H1 (cell line): Measurements from ENCODE around the gene DICER1. TPM values are rescaled to one million over a fixed set of nuclear protein-coding genes. Genes with fewer than 3 reads are reported as not detected.

Experiments
- CTCF ChIA-PET: fragments of 300-600 bp; sonication (Branson Sonifier 250); formaldehyde crosslinking; loops from one replicate; lab custom pipeline; 2021; ENCODE audit not compliant: partially characterized antibody; lab: Charles Lee
- POLR2A ChIA-PET: fragments of 300-600 bp; sonication (Branson Sonifier 250); formaldehyde crosslinking; loops from one replicate; lab custom pipeline; 2021; ENCODE audit warnings: inconsistent platforms; ENCODE audit not compliant: partially characterized antibody; lab: Charles Lee
- DNase-seq, 2 experiments: peaks; one replicate each; pipeline versions ENCODE4 v3.0.0 to v3.0.0-alpha.2; 2010 to 2022; ENCODE audit warnings: low spot score in 2 of 2, low read depth in 1 of 2, mixed read lengths in 1 of 2
- FAIRE-seq: peaks from 2 replicates; lab custom pipeline; 2011; peaks lifted over from hg19 to GRCh38; lab: Jason Lieb, UNC
- H2AFZ ChIP-seq: 2 replicates; pipeline ENCODE4 v1.8.1; 2012; ENCODE audit warnings: low read length, inconsistent platforms
- H2AK5ac ChIP-seq: 2 replicates; pipeline ENCODE4 v1.6.1; 2013; ENCODE audit warnings: low read depth, low read length
- H2BK120ac ChIP-seq: replicated peaks from 2 replicates; pipeline ENCODE3; 2013; ENCODE audit warnings: low read depth, low read length, inconsistent platforms
- H2BK12ac ChIP-seq: 2 replicates; pipeline ENCODE4 v1.6.1; 2013; ENCODE audit warnings: low read depth, low read length
- H2BK15ac ChIP-seq: 2 replicates; pipeline ENCODE4 v1.6.1; 2013; ENCODE audit warnings: low read length
- H2BK20ac ChIP-seq: 2 replicates; pipeline ENCODE4 v1.6.1; 2013; ENCODE audit warnings: low read length
- H2BK5ac ChIP-seq: 2 replicates; pipeline ENCODE4 v1.6.1; 2013; ENCODE audit warnings: low read depth, low read length
- H3K14ac ChIP-seq: 2 replicates; pipeline ENCODE4 v1.6.1; 2013; ENCODE audit warnings: inconsistent platforms; ENCODE audit not compliant: insufficient read length
- H3K18ac ChIP-seq: 2 replicates; pipeline ENCODE4 v1.6.1; 2013; ENCODE audit warnings: low read length; ENCODE audit errors: extremely low read depth
- H3K23ac ChIP-seq: 2 replicates; pipeline ENCODE4 v1.6.1; 2013; ENCODE audit warnings: inconsistent platforms; ENCODE audit not compliant: insufficient read length
- H3K23me2 ChIP-seq: 2 replicates; pipeline ENCODE4 v1.6.1; 2013; ENCODE audit warnings: low read depth, low read length
- H3K27ac ChIP-seq: 2 replicates; pipeline ENCODE4 v1.6.1; 2011; ENCODE audit warnings: low read depth, low read length, inconsistent platforms
- H3K27me3 ChIP-seq, 4 experiments: replicated peaks in 1 of 4; 1 replicate in 1 of 4; 2 replicates in 3 of 4; pipeline versions ENCODE4 v1.6.1 to v1.8.1; 2011 to 2013; ENCODE audit warnings: low read length in 3 of 4, mild to moderate bottlenecking in 3 of 4, inconsistent platforms in 2 of 4, mixed read lengths in 2 of 4, moderate library complexity in 1 of 4; ENCODE audit not compliant: control insufficient read depth in 3 of 4, insufficient read depth in 3 of 4; ENCODE audit errors: extremely low read depth in 1 of 4
- H3K36me3 ChIP-seq, 4 experiments: 2 replicates each; pipeline versions ENCODE4 v1.6.1 to v1.8.1; 2011 to 2013; ENCODE audit warnings: mild to moderate bottlenecking in 4 of 4, low read length in 3 of 4, moderate library complexity in 2 of 4, control low read depth in 1 of 4, inconsistent platforms in 1 of 4; ENCODE audit not compliant: insufficient read depth in 4 of 4, control insufficient read depth in 2 of 4
- H3K4ac ChIP-seq: replicated peaks from 2 replicates; pipeline ENCODE3; 2013; ENCODE audit warnings: low read length, low read depth, mixed read lengths, inconsistent platforms; ENCODE audit not compliant: insufficient read length
- H3K4me1 ChIP-seq, 4 experiments: replicated peaks in 1 of 4; 1 replicate in 1 of 4; 2 replicates in 3 of 4; pipeline versions ENCODE4 v1.6.1 to v1.8.1; 2011 to 2013; ENCODE audit warnings: low read length in 3 of 4, inconsistent platforms in 2 of 4, mixed read lengths in 1 of 4; ENCODE audit not compliant: insufficient read depth in 4 of 4, control insufficient read depth in 3 of 4
- H3K4me2 ChIP-seq, 2 experiments: 2 replicates each; pipeline versions ENCODE4 v1.6.1 to v1.8.1; 2011 to 2013; ENCODE audit warnings: low read depth in 2 of 2, low read length in 2 of 2, control low read depth in 1 of 2, inconsistent platforms in 1 of 2, mild to moderate bottlenecking in 1 of 2; ENCODE audit not compliant: insufficient read depth in 1 of 2
- H3K4me3 ChIP-seq, 4 experiments: fragments of 200-600, 300-600 bp in 1 of 4; sonication (generic), shearing (Covaris generic), sonication (Bioruptor Twin) in 1 of 4; 2 replicates each; pipeline versions ENCODE4 v1.5.1 to v1.8.1; 2011 to 2016; ENCODE audit warnings: low read length in 4 of 4, low read depth in 3 of 4, control low read depth in 2 of 4, inconsistent platforms in 2 of 4, mild to moderate bottlenecking in 2 of 4, mixed read lengths in 1 of 4, moderate library complexity in 1 of 4; ENCODE audit not compliant: insufficient read depth in 2 of 4; ENCODE audit errors: extremely low read depth in 1 of 4
- H3K56ac ChIP-seq: replicated peaks from 2 replicates; pipeline ENCODE3; 2013; ENCODE audit warnings: low read depth, mild to moderate bottlenecking, mixed read lengths, low read length, inconsistent platforms; ENCODE audit not compliant: insufficient read length
- H3K79me1 ChIP-seq: 2 replicates; pipeline ENCODE4 v1.6.1; 2013; ENCODE audit warnings: low read depth, low read length, control low read depth
- H3K79me2 ChIP-seq, 2 experiments: 2 replicates each; pipeline versions ENCODE4 v1.6.1 to v1.8.1; 2012 to 2013; ENCODE audit warnings: low read length in 2 of 2, mild to moderate bottlenecking in 2 of 2, inconsistent platforms in 1 of 2; ENCODE audit not compliant: insufficient read depth in 2 of 2, control insufficient read depth in 1 of 2
- H3K9ac ChIP-seq, 4 experiments: replicated peaks in 1 of 4; 1 replicate in 1 of 4; 2 replicates in 3 of 4; pipeline versions ENCODE4 v1.6.1 to v1.8.1; 2011 to 2013; ENCODE audit warnings: low read depth in 3 of 4, low read length in 3 of 4, control low read depth in 2 of 4, mild to moderate bottlenecking in 2 of 4, moderate library complexity in 2 of 4, inconsistent platforms in 1 of 4; ENCODE audit errors: extremely low read depth in 1 of 4
- H3K9me3 ChIP-seq, 2 experiments: 2 replicates each; pipeline versions ENCODE4 v1.6.1 to v1.8.1; 2012 to 2013; ENCODE audit warnings: mild to moderate bottlenecking in 2 of 2, moderate library complexity in 2 of 2, control low read depth in 1 of 2, inconsistent platforms in 1 of 2, low read depth in 1 of 2, low read length in 1 of 2, mixed read lengths in 1 of 2; ENCODE audit not compliant: insufficient read depth in 2 of 2
- H4K20me1 ChIP-seq, 2 experiments: replicated peaks in 1 of 2; 2 replicates each; pipeline versions ENCODE3 to v1.8.1; 2011 to 2013; ENCODE audit warnings: inconsistent platforms in 2 of 2, low read length in 2 of 2, mild to moderate bottlenecking in 1 of 2; ENCODE audit not compliant: insufficient read depth in 2 of 2, control insufficient read depth in 1 of 2
- H4K5ac ChIP-seq: 2 replicates; pipeline ENCODE4 v1.6.1; 2013; ENCODE audit warnings: low read length, low read depth, mixed read lengths, inconsistent platforms; ENCODE audit not compliant: insufficient read length
- H4K8ac ChIP-seq: 2 replicates; pipeline ENCODE4 v1.8.0; 2013; ENCODE audit warnings: mild to moderate bottlenecking, moderate library complexity, low read length, inconsistent platforms; ENCODE audit not compliant: insufficient read depth; ENCODE audit errors: extremely low read depth
- H4K91ac ChIP-seq: replicated peaks from 2 replicates; pipeline ENCODE3; 2013; ENCODE audit warnings: low read length, mixed read lengths, inconsistent platforms; ENCODE audit not compliant: insufficient read length
- WGBS, 2 experiments: shearing (Covaris generic) in 1 of 2; methylation state at CpG; one replicate each; pipeline versions ENCODE4 v1.1.6 to v1.1.7; 2013 to 2015; ENCODE audit warnings: low lambda C conversion rate in 2 of 2, mixed read lengths in 2 of 2, inconsistent platforms in 1 of 2, low coverage in 1 of 2, missing lambda C conversion rate in 1 of 2; ENCODE audit not compliant: insufficient replicate concordance in 2 of 2, insufficient coverage in 1 of 2, insufficient read length in 1 of 2; ENCODE audit errors: extremely low coverage in 1 of 2, missing lambda C conversion rate in 1 of 2; 5-methylcytosine and 5-hydroxymethylcytosine counted together
- polyA plus RNA-seq, 7 experiments: library from polyadenylated mRNA; depleted of rRNA in 3 of 7; stranded (reverse) in 5 of 7; unstranded in 2 of 7; fragments of >200 nt in 5 of 7; fragments of 200-250 nt in 2 of 7; gene quantifications; 1 replicate in 5 of 7; 2 replicates in 1 of 7; 4 replicates in 1 of 7; pipeline versions ENCODE4 v1.2.1 to v1.2.3, GENCODE V29; 2011 to 2013; ENCODE audit warnings: missing spikeins in 2 of 7, mixed read lengths in 2 of 7
- total RNA-seq: library from RNA; stranded (reverse); fragmentation: NEBNext Ultra II Directional; extraction: Animal tissue kit (Norgen Biotek cat#: 25700); gene quantifications from 2 replicates; pipeline ENCODE4 v1.2.1, GENCODE V29; 2021

Gene DICER1
- total and polyA plus RNA-seq, 2 of the 8 experiments (the other 6 are each of a cell fraction or from before 2014, with no cell fraction given) = 11.9 to 61.8 TPM

- Histone ChIP-seq H3K4me2 (peak overlapping the region; percentile 40 to 69; a peak in 3 of 4 replicates), H3K23ac (no peak overlapping the region)
These were observed 39.7 kb upstream of the DICER1 start for GRCh38 chr14:95196826-95197545.

More at GRCh38 chr14:95196826-95197545, 39.7 kb upstream of the DICER1 start:
- Histone ChIP-seq H3K18ac (no peak overlapping the region; the same call in 1 of the 2 replicates), H3K14ac (no peak overlapping the region), H3K4ac (no peak overlapping the region), H2BK12ac (peak overlapping the region; percentile 11; the same call in 1 of the 2 replicates), H3K27me3 (no peaks in the 10 kb centered on the region), H4K8ac (no peak overlapping the region), H4K91ac (no peak overlapping the region), H4K5ac (no peak overlapping the region), H2BK120ac (peak overlapping the region; percentile 9), H2AK5ac (no peak overlapping the region), H3K36me3 (no peaks in the 10 kb centered on the region), H3K56ac (no peak overlapping the region), H3K9ac (no peak overlapping the region), H2BK5ac (no peak overlapping the region), H3K23me2 (no peaks in the 10 kb centered on the region), H2AFZ (no peak overlapping the region), H3K4me3 (no peak overlapping the region; a peak in 2 of 8 replicates), H3K79me2 (no peaks in the 10 kb centered on the region), H2BK15ac (no peak overlapping the region), H2BK20ac (peak overlapping the region; percentile 7; the same call in 1 of the 2 replicates), H3K9me3 (no peaks in the 10 kb centered on the region), H4K20me1 (no peaks in the 10 kb centered on the region), H3K4me1 (peaks cover 12 to 25% (median 18%) of the 10 kb centered on the region in 4 experiments), H3K79me1 (no peaks in the 10 kb centered on the region), H3K27ac (no peak overlapping the region; the same call in 1 of the 2 replicates)
- 88% methylated on average over 2 of the region's 2 CpGs; no CpG with 5 or more reads in 1 of the 2 experiments for WGBS, 2 experiments
- ChIA-PET POLR2A (interaction anchor here (1.6 to 3.1 kb wide), 3 partner anchors 13 to 165 kb away, joined by 3 to 9 read pairs (median 7); no protein-coding TSS in a partner anchor), CTCF (interaction anchor here (0.5 to 4.3 kb wide), 7 partner anchors 10 to 236 kb away, joined by 3 to 10 read pairs (median 3); no protein-coding TSS in a partner anchor)
- FAIRE-seq (no peak), DNase-seq (no peak)
